WTC11 (cell line): Measurements from ENCODE around the gene PARD6A.

Source experiments
- PRRX2 ChIP-seq: fragments of 250-450 bp; sonication (Bioruptor Pico); IDR thresholded peaks from 2 replicates; pipeline ENCODE4 v1.8.0; 2021; ENCODE audit warnings: mild to moderate bottlenecking
- ZBTB21 ChIP-seq: sonication (generic); formaldehyde crosslinking; IDR thresholded peaks from 2 replicates; pipeline ENCODE4 v1.8.1; 2023; ENCODE audit warnings: mild to moderate bottlenecking, missing genetic modification reagents, borderline replicate concordance
- TF ChIP-seq, protein P1 (sequence below): sonication (generic); formaldehyde crosslinking; IDR thresholded peaks from 2 replicates; pipeline ENCODE4 v1.8.1; 2023; ENCODE audit warnings: mild to moderate bottlenecking, missing genetic modification reagents, borderline replicate concordance
- TF ChIP-seq, protein P2 (sequence below): fragments of 200-600 bp; IDR thresholded peaks from 2 replicates; pipeline ENCODE4 v1.8.0; 2022; ENCODE audit warnings: antibody characterized with exemption

GRCh38 chr16:67666559-67667452 is 6.0 kb downstream of the PARD6A start, which contains the start of the genes C16orf86 and ENKD1:
- TF ChIP-seq PRRX2 (CRISPR knock-in tag), result no peak
- TF ChIP-seq, protein P1, sequence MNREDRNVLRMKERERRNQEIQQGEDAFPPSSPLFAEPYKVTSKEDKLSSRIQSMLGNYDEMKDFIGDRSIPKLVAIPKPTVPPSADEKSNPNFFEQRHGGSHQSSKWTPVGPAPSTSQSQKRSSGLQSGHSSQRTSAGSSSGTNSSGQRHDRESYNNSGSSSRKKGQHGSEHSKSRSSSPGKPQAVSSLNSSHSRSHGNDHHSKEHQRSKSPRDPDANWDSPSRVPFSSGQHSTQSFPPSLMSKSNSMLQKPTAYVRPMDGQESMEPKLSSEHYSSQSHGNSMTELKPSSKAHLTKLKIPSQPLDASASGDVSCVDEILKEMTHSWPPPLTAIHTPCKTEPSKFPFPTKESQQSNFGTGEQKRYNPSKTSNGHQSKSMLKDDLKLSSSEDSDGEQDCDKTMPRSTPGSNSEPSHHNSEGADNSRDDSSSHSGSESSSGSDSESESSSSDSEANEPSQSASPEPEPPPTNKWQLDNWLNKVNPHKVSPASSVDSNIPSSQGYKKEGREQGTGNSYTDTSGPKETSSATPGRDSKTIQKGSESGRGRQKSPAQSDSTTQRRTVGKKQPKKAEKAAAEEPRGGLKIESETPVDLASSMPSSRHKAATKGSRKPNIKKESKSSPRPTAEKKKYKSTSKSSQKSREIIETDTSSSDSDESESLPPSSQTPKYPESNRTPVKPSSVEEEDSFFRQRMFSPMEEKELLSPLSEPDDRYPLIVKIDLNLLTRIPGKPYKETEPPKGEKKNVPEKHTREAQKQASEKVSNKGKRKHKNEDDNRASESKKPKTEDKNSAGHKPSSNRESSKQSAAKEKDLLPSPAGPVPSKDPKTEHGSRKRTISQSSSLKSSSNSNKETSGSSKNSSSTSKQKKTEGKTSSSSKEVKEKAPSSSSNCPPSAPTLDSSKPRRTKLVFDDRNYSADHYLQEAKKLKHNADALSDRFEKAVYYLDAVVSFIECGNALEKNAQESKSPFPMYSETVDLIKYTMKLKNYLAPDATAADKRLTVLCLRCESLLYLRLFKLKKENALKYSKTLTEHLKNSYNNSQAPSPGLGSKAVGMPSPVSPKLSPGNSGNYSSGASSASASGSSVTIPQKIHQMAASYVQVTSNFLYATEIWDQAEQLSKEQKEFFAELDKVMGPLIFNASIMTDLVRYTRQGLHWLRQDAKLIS, result no peak
- no peak for TF ChIP-seq ZBTB21 (CRISPR knock-in tag)
- TF ChIP-seq, protein P2, sequence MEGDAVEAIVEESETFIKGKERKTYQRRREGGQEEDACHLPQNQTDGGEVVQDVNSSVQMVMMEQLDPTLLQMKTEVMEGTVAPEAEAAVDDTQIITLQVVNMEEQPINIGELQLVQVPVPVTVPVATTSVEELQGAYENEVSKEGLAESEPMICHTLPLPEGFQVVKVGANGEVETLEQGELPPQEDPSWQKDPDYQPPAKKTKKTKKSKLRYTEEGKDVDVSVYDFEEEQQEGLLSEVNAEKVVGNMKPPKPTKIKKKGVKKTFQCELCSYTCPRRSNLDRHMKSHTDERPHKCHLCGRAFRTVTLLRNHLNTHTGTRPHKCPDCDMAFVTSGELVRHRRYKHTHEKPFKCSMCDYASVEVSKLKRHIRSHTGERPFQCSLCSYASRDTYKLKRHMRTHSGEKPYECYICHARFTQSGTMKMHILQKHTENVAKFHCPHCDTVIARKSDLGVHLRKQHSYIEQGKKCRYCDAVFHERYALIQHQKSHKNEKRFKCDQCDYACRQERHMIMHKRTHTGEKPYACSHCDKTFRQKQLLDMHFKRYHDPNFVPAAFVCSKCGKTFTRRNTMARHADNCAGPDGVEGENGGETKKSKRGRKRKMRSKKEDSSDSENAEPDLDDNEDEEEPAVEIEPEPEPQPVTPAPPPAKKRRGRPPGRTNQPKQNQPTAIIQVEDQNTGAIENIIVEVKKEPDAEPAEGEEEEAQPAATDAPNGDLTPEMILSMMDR, result 0 out of 2 replicates have a peak, but pooled peaks have one; percentile 9
